Measurements from ENCODE around the gene KRTAP5-7. TPM values are rescaled to one million over a fixed set of nuclear protein-coding genes. Genes with fewer than 3 reads are reported as not detected.

KRTAP5-7 gene
- total and polyA plus RNA-seq, 2 experiments from 2014 or later = not detected

- DNase-seq (ENCODE audit: low spot score) (no peak), ATAC-seq (no peak)
- Histone ChIP-seq H3F3A (replicated peaks; ENCODE audit: low read depth) (no peaks in the 10 kb centered on the region), H3K9me2 (ENCODE audit: insufficient read depth) (peaks cover 6% of the 10 kb centered on the region; the same call in 1 of the 2 replicates), H2AFZ (no peak within 1 kb of the TSS), H3K4me3 (no peak within 1 kb of the TSS), H3K36me3 (ENCODE audit: insufficient read depth) (no peaks in the 10 kb centered on the region), H4K20me1 (replicated peaks; ENCODE audit: insufficient read depth) (no peaks in the 10 kb centered on the region), H3K4me2 (no peak within 1 kb of the TSS), H3K4me1 (ENCODE audit: insufficient read depth) (peaks cover 10% of the 10 kb centered on the region; the same call in 1 of the 2 replicates), H3K27me3 (ENCODE audit: insufficient read depth) (no peaks in the 10 kb centered on the region), H3K79me2 (replicated peaks; ENCODE audit: insufficient read depth) (no peaks in the 10 kb centered on the region), H3K27ac (ENCODE audit: low read depth) (no peak within 1 kb of the TSS)
- H3K27ac Mint-ChIP-seq = no peak within 1 kb of the TSS
- H3K27me3 Mint-ChIP-seq (ENCODE audit: insufficient read depth, low read depth, poor library complexity) = peaks cover 2% of the 10 kb centered on the region
- TF ChIP-seq NANOG (IDR thresholded peaks at IDR 0.05; ENCODE audit: borderline replicate concordance) = no peak
- no peak for TF ChIP-seq STAT1 (IDR thresholded peaks at IDR 0.05; ENCODE audit: unreplicated experiment)
- TF ChIP-seq EZH2phosphoT487 (IDR thresholded peaks at IDR 0.05; ENCODE audit: unreplicated experiment) = no peak
- TF ChIP-seq ZNF114 (CRISPR knock-in tag; IDR thresholded peaks at IDR 0.05) = no peak
- TF ChIP-seq ZNF331 (CRISPR knock-in tag; IDR thresholded peaks at IDR 0.05; ENCODE audit: low read depth) = no peak
- TF ChIP-seq JUNB (IDR thresholded peaks at IDR 0.05; ENCODE audit: unreplicated experiment) = no peak
- TF ChIP-seq, protein P1, sequence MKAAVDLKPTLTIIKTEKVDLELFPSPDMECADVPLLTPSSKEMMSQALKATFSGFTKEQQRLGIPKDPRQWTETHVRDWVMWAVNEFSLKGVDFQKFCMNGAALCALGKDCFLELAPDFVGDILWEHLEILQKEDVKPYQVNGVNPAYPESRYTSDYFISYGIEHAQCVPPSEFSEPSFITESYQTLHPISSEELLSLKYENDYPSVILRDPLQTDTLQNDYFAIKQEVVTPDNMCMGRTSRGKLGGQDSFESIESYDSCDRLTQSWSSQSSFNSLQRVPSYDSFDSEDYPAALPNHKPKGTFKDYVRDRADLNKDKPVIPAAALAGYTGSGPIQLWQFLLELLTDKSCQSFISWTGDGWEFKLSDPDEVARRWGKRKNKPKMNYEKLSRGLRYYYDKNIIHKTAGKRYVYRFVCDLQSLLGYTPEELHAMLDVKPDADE (IDR thresholded peaks at IDR 0.05) = no peak
- no peak for TF ChIP-seq CTCF (conservative IDR thresholded peaks at IDR 0.05; ENCODE audit: low read depth in 2 of 2)
- TF ChIP-seq POLR2AphosphoS5 (IDR thresholded peaks at IDR 0.05; ENCODE audit: low read depth) = no peak
- TF ChIP-seq, protein P2, sequence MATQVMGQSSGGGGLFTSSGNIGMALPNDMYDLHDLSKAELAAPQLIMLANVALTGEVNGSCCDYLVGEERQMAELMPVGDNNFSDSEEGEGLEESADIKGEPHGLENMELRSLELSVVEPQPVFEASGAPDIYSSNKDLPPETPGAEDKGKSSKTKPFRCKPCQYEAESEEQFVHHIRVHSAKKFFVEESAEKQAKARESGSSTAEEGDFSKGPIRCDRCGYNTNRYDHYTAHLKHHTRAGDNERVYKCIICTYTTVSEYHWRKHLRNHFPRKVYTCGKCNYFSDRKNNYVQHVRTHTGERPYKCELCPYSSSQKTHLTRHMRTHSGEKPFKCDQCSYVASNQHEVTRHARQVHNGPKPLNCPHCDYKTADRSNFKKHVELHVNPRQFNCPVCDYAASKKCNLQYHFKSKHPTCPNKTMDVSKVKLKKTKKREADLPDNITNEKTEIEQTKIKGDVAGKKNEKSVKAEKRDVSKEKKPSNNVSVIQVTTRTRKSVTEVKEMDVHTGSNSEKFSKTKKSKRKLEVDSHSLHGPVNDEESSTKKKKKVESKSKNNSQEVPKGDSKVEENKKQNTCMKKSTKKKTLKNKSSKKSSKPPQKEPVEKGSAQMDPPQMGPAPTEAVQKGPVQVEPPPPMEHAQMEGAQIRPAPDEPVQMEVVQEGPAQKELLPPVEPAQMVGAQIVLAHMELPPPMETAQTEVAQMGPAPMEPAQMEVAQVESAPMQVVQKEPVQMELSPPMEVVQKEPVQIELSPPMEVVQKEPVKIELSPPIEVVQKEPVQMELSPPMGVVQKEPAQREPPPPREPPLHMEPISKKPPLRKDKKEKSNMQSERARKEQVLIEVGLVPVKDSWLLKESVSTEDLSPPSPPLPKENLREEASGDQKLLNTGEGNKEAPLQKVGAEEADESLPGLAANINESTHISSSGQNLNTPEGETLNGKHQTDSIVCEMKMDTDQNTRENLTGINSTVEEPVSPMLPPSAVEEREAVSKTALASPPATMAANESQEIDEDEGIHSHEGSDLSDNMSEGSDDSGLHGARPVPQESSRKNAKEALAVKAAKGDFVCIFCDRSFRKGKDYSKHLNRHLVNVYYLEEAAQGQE (IDR thresholded peaks at IDR 0.05; ENCODE audit: unreplicated experiment) = no peak
- no peak for TF ChIP-seq CREB1 (CRISPR knock-in tag; IDR thresholded peaks at IDR 0.05; ENCODE audit: low read depth)
- no peak for TF ChIP-seq EZH2 (IDR thresholded peaks at IDR 0.05; ENCODE audit: low read depth, unreplicated experiment)
- TF ChIP-seq, protein P3, sequence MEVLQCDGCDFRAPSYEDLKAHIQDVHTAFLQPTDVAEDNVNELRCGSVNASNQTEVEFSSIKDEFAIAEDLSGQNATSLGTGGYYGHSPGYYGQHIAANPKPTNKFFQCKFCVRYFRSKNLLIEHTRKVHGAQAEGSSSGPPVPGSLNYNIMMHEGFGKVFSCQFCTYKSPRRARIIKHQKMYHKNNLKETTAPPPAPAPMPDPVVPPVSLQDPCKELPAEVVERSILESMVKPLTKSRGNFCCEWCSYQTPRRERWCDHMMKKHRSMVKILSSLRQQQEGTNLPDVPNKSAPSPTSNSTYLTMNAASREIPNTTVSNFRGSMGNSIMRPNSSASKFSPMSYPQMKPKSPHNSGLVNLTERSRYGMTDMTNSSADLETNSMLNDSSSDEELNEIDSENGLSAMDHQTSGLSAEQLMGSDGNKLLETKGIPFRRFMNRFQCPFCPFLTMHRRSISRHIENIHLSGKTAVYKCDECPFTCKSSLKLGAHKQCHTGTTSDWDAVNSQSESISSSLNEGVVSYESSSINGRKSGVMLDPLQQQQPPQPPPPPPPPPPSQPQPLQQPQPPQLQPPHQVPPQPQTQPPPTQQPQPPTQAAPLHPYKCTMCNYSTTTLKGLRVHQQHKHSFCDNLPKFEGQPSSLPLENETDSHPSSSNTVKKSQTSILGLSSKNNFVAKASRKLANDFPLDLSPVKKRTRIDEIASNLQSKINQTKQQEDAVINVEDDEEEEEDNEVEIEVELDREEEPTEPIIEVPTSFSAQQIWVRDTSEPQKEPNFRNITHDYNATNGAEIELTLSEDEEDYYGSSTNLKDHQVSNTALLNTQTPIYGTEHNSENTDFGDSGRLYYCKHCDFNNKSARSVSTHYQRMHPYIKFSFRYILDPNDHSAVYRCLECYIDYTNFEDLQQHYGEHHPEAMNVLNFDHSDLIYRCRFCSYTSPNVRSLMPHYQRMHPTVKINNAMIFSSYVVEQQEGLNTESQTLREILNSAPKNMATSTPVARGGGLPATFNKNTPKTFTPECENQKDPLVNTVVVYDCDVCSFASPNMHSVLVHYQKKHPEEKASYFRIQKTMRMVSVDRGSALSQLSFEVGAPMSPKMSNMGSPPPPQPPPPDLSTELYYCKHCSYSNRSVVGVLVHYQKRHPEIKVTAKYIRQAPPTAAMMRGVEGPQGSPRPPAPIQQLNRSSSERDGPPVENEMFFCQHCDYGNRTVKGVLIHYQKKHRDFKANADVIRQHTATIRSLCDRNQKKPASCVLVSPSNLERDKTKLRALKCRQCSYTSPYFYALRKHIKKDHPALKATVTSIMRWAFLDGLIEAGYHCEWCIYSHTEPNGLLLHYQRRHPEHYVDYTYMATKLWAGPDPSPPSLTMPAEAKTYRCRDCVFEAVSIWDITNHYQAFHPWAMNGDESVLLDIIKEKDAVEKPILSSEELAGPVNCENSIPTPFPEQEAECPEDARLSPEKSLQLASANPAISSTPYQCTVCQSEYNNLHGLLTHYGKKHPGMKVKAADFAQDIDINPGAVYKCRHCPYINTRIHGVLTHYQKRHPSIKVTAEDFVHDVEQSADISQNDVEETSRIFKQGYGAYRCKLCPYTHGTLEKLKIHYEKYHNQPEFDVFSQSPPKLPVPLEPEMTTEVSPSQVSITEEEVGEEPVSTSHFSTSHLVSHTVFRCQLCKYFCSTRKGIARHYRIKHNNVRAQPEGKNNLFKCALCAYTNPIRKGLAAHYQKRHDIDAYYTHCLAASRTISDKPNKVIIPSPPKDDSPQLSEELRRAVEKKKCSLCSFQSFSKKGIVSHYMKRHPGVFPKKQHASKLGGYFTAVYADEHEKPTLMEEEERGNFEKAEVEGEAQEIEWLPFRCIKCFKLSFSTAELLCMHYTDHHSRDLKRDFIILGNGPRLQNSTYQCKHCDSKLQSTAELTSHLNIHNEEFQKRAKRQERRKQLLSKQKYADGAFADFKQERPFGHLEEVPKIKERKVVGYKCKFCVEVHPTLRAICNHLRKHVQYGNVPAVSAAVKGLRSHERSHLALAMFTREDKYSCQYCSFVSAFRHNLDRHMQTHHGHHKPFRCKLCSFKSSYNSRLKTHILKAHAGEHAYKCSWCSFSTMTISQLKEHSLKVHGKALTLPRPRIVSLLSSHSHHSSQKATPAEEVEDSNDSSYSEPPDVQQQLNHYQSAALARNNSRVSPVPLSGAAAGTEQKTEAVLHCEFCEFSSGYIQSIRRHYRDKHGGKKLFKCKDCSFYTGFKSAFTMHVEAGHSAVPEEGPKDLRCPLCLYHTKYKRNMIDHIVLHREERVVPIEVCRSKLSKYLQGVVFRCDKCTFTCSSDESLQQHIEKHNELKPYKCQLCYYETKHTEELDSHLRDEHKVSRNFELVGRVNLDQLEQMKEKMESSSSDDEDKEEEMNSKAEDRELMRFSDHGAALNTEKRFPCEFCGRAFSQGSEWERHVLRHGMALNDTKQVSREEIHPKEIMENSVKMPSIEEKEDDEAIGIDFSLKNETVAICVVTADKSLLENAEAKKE (CRISPR knock-in tag; IDR thresholded peaks at IDR 0.05) = no peak
- peaks cover 9% of the 10 kb centered on the region; the same call in 2 of the 3 replicates for H3K9me3 Mint-ChIP-seq
- H3K4me1 Mint-ChIP-seq = peaks cover 17% of the 10 kb centered on the region
- H3K36me3 Mint-ChIP-seq (ENCODE audit: low read depth) = peaks cover 9% of the 10 kb centered on the region; the same call in 2 of the 3 replicates
- H3K4me3 Mint-ChIP-seq = no peak within 1 kb of the TSS
These were observed 21.1 kb downstream of the KRTAP5-7 start, which contains the start of gene KRTAP5-9 for GRCh38 chr11:71548120-71548519. KRTAP5-9 (plus strand) TSS chr11:71548420; CDS start chr11:71548658, 238 bp downstream.
